ENCODE measurements around the gene SNAPC4. TPM values are rescaled to one million over a fixed set of nuclear protein-coding genes. Genes with fewer than 3 reads are reported as not detected.

Gene SNAPC4
- polyA plus RNA-seq, 1 of the 3 experiments (the other 2 are of a cell fraction), result 9.2 TPM

DNA sequence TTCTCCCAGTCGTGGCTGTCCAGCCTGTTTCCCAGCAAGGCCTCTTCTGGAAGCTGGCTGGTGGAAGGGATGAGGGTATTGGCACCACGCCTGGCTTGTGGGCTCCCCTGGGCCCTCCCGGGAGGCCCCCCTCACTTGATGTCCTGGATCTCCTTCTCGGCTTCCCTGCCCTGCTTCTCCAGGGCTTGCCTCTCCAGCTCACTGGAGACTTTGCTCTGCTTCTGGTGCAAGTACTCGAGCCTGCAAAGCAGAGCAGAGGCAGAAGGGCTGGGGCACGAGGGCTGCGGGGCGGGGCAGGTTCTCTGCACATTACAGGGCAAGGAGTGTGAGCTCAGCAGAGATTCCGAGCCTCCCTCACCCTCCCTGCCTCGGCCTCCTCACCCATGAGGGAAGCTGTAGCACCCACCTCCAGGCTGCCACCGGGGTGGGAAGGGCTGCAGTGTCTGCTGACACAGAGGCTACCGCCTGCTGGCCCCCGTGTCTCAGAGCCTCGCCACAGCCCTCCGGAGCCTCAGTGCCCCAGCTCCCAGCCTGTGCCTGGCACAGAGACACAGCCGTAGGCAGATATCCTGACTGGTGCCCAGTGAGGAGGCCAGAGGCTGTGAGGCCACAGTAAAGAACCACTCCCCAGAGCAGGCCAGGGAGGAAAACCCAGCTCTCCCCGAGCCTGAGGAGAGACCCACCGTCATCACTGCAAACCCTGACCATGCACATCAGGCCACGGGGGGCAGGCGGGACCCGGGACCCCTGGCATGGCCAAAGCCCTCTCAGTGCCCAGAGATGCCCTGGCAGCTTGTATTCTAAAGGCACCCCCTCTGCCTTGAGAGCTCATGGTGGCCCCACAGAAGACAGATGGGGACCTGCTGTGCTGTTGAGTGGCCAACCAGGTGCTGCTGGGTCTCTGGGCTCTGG, 7.2 kb downstream of the SNAPC4 start:
- Histone ChIP-seq H3K4me3 (ENCODE audit: low read depth in 2 of 2, low read length in 1 of 2) (no peak overlapping the region), H3K4me1 (ENCODE audit: control insufficient read depth in 1 of 2, insufficient read depth in 2 of 2, low read depth in 1 of 2, low read length in 1 of 2) (no peaks in the 10 kb centered on the region), H3K27me3 (ENCODE audit: insufficient read depth) (no peaks in the 10 kb centered on the region), H3K36me3 (replicated peaks in 1 of 2; ENCODE audit: control insufficient read depth in 1 of 2, insufficient read depth in 2 of 2, low read length in 1 of 2) (peaks cover 32 to 81% of the 10 kb centered on the region in 2 experiments), H3K4me2 (no peak overlapping the region), H4K20me1 (ENCODE audit: insufficient read depth) (no peaks in the 10 kb centered on the region), H3K79me2 (ENCODE audit: insufficient read depth) (peaks cover 20% of the 10 kb centered on the region; the same call in 1 of the 2 replicates), H3K9ac (no peak overlapping the region), H3F3A (replicated peaks; ENCODE audit: insufficient read depth) (peaks cover 5% of the 10 kb centered on the region), H2AFZ (ENCODE audit: low read depth) (no peak overlapping the region), H3K27ac (ENCODE audit: low read depth in 2 of 2, low read length in 1 of 2) (no peak overlapping the region), H3K9me2 (no peaks in the 10 kb centered on the region), H3K9me3 (no peaks in the 10 kb centered on the region)
- WGBS (ENCODE audit: low lambda C conversion rate), result 92% methylated on average over 13 of the region's 21 CpGs
- ChIA-PET POLR2A (interaction anchor here (0.9 to 1.2 kb wide), 3 partner anchors 11 to 19 kb away, joined by 3 read pairs; partner anchors contain the start of gene CARD9), CTCF (interaction anchor here (0.6 to 3.1 kb wide), 9 partner anchors 12 to 239 kb away, joined by 3 to 11 read pairs (median 3); partner anchors contain the start of gene DNLZ)
- DNase-seq, result no peak
- no peak for TF ChIP-seq GABPA (IDR thresholded peaks at IDR 0.05; ENCODE audit: low read depth)
- no peak for TF ChIP-seq RCOR1 (IDR thresholded peaks at IDR 0.05; ENCODE audit: low read length)
- TF ChIP-seq SIN3A (IDR thresholded peaks at IDR 0.05; ENCODE audit: borderline replicate concordance, low read depth, low read length), result no peak
- no peak for TF ChIP-seq POLR2AphosphoS5 (IDR thresholded peaks at IDR 0.05; ENCODE audit: low read depth, low read length)
- TF ChIP-seq EP300 (IDR thresholded peaks at IDR 0.05; ENCODE audit: borderline replicate concordance in 1 of 2, low read depth in 1 of 2, low read length in 1 of 2), result no peak
- TF ChIP-seq RAD21 (IDR thresholded peaks at IDR 0.05; ENCODE audit: low read length), result no peak
- TF ChIP-seq RFX5 (IDR thresholded peaks at IDR 0.05; ENCODE audit: low read length), result no peak
- no peak for TF ChIP-seq RXRA (IDR thresholded peaks at IDR 0.05; ENCODE audit: borderline replicate concordance, low read depth)
- TF ChIP-seq, protein P1, sequence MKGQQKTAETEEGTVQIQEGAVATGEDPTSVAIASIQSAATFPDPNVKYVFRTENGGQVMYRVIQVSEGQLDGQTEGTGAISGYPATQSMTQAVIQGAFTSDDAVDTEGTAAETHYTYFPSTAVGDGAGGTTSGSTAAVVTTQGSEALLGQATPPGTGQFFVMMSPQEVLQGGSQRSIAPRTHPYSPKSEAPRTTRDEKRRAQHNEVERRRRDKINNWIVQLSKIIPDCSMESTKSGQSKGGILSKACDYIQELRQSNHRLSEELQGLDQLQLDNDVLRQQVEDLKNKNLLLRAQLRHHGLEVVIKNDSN (IDR thresholded peaks at IDR 0.05; ENCODE audit: borderline replicate concordance, low read depth), result no peak
- no peak for TF ChIP-seq ELF1 (IDR thresholded peaks at IDR 0.05)
- no peak for TF ChIP-seq SMC3 (IDR thresholded peaks at IDR 0.05; ENCODE audit: low read depth, low read length)
- TF ChIP-seq, protein P2, sequence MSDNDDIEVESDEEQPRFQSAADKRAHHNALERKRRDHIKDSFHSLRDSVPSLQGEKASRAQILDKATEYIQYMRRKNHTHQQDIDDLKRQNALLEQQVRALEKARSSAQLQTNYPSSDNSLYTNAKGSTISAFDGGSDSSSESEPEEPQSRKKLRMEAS (IDR thresholded peaks at IDR 0.05; ENCODE audit: low read depth), result no peak
- no peak for TF ChIP-seq TEAD4 (IDR thresholded peaks at IDR 0.05; ENCODE audit: borderline replicate concordance, insufficient read depth)
- TF ChIP-seq, protein P3, sequence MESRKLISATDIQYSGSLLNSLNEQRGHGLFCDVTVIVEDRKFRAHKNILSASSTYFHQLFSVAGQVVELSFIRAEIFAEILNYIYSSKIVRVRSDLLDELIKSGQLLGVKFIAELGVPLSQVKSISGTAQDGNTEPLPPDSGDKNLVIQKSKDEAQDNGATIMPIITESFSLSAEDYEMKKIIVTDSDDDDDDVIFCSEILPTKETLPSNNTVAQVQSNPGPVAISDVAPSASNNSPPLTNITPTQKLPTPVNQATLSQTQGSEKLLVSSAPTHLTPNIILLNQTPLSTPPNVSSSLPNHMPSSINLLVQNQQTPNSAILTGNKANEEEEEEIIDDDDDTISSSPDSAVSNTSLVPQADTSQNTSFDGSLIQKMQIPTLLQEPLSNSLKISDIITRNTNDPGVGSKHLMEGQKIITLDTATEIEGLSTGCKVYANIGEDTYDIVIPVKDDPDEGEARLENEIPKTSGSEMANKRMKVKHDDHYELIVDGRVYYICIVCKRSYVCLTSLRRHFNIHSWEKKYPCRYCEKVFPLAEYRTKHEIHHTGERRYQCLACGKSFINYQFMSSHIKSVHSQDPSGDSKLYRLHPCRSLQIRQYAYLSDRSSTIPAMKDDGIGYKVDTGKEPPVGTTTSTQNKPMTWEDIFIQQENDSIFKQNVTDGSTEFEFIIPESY (IDR thresholded peaks at IDR 0.05; ENCODE audit: borderline replicate concordance, low read depth), result no peak
- TF ChIP-seq EZH2phosphoT487 (IDR thresholded peaks at IDR 0.05; ENCODE audit: borderline replicate concordance, low read depth), result no peak
- TF ChIP-seq FOSL2 (IDR thresholded peaks at IDR 0.05; ENCODE audit: borderline replicate concordance, low read depth), result no peak
- TF ChIP-seq TAF1 (IDR thresholded peaks at IDR 0.05; ENCODE audit: borderline replicate concordance, low read depth, low read length), result no peak
